Stimulated activated CD8-positive, alpha-beta memory T cell treated with anti-CD3 and anti-CD28 coated beads, Interleukin-7, amount 100 ng/mL, for 4 hours (primary cell): ENCODE results near the gene PLXNA2.

Source experiments
- DNase-seq, 2 donors: peaks; one replicate each; pipeline ENCODE4 v3.0.0-alpha.2; 2020; ENCODE audit warnings: low read depth in 2 of 2

The PLXNA2 gene

GRCh38 chr1:207998691-207999090 is 245.5 kb downstream of the PLXNA2 start:
- DNase-seq = no peak

- no peak for DNase-seq
Observed at GRCh38 chr1:207997486-207998268, 246.5 kb downstream of the PLXNA2 start.

DNA sequence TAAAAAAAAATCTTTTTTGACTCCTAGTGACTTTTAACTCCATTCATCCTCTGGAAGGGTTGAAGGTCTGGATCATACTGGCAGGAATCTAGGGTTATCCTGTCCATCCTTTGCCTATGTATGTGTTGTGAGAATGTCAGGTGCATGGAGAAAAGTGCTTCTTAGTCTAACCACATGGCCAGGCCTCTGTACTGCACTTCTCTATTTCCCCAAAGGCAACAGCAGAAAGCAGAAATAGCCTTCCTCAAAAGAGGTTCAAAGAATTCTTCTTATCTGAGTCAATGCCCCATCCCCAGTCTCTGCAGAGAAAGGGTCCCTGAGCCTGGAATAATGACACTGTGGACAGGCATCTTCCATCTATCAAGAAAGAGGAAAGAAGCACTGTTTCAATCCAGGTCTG is 247.5 kb downstream of the PLXNA2 start:
- DNase-seq = no peak

DNA sequence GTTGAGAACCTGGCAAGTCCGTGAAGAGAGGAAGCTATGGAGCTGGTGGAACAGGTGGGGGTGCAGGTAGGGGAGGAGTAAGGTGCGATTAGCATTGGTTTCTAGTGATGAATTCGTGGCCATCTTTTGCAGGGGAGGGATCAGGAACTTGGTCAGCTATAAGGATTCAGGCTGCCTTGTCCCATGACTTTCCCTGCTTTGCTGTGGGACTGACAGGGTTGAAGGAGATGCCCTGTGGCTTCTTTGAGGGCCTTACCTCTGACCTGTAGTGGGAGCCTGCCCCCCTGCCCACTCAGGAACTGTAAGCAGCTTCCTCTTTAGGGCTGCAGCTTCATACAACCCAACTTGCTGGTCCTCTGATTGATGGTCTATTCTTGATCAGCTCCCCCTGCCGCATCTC is 248.6 kb downstream of the PLXNA2 start:
- no peak for DNase-seq

DNA sequence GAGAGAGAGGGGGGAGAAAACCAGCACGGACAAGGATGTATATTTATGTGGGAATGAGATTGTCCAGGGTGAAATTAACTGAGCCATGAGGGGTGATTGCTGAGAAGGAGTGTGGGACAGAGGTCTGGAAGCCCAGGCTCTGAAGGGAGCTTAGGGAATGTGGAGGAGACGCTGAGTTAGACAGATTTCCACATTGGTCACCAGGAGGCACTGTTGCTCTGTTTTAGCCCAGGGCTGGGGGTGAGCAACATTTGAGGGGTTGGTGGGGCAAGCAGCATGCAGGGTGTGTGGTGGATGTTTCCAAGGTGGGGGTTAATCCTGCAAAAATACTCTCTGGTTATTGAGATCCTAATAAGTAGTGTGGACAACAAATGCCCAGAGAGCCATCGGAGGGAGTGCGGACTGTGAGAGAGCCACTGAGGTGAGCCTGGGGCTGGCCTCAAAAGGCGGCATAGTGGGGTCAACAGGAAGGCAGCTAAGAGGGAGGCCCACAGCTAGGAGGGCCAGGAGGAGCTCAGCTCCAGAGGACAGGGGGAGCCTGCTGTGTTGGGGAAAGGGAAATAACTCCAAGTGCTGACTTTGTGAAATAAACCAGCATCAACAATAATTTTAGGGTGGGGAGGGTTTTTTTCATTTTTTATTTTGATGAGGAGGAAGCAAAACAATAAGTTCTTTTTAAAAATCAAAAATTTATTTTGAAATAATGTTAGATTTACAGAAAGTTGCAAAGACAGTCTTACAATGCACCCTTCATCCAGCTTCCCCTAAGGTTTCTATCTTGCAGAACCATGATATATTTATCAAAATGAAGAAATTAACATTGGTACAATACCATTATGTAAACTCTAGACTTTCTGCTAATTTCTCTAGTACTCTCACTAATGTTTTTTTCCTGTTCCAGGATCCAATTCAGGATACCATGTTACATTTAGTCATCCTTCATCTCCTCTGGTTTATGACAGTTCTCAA is 250.4 kb downstream of the PLXNA2 start:
- no peak for DNase-seq

DNA sequence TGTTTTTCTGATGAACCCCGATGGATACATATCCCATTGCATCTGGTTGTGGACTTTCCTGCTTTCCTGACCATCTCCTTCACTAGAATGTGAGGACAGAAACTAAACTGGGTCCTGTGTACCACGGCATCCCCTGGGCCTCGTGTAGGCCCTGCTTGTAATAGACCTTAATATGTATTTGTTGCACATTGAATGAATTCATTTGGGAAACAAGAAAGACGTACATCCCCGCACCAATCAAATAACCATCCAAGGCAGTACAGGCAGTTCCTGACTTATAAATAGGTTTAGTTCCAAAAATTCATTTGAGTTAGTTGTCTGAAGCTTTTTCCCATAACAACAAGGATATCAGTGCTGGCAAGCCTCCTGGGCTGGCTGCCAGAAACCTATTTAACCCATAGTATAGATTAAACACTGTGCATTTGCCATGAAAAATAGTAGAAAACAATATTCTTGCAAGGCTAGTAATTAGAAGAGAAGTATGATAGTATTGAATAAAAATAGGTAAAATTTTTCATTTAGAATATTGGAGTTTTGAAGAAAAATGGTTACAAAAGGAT is 251.4 kb downstream of the PLXNA2 start:
- no peak for DNase-seq

- no peak for DNase-seq
Observed at GRCh38 chr1:207991583-207992026, 252.6 kb downstream of the PLXNA2 start.

- DNase-seq = no peak
Observed at GRCh38 chr1:207990876-207991582, 253.2 kb downstream of the PLXNA2 start.

DNA sequence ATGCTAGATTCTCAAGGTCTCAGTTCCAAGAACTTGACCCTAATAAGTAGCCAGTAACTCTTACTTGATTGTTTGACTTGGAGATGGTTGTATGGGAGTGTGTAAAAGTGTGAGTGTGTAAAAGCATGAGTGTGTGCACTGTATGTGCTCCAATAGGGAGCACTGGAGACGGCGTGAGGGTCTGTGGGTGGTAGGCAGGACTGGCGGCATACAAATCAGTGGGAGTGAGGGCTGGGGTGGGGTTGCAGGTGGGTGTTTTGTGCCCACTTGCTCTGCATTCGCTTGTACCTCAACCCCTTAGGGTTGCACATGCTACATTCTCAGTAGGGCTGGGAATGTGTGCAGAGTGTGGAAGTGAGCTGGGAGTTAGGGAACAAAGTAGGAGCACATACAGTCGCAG is 253.7 kb downstream of the PLXNA2 start:
- DNase-seq = no peak

DNA sequence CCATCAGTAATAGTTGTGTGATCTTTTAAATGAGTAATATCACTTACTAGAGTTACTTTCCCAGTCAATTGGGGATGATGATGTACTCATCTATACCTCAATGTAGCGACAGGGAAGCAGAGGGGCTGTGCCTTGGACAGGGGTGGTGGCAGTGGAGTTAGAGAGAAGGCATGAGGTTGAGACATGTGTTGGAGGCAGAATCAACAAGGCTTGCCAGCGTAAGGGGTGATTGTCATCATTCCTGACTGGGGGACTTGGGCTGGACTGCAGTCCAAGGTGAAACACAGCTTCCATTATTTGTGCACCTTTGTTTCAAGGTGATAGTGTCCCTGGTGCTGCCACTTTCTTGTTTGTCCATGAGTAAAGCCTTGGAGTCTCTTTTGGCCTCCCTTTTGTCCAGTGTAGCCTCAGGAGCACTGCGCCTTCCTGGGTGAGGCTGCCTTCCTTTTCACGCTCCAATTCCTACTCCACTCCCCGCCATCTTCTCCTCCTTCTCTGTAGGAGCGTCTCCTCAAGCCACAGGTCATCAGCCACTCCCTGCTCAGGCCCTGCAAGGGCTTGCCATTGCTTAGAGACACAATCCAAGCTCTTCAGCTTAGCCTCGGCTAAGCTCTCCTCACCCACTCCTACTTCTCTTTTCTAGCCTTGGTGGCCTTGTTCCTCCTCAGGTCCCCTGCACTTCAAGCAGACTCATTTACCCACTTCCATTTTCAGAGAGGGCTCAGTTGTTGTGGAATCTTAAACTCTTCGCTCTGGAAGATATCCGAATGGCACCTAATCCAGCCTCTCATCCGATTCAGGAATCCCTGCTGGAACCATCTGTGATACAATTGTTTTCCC is 255.6 kb downstream of the PLXNA2 start:
- DNase-seq = no peak

DNA sequence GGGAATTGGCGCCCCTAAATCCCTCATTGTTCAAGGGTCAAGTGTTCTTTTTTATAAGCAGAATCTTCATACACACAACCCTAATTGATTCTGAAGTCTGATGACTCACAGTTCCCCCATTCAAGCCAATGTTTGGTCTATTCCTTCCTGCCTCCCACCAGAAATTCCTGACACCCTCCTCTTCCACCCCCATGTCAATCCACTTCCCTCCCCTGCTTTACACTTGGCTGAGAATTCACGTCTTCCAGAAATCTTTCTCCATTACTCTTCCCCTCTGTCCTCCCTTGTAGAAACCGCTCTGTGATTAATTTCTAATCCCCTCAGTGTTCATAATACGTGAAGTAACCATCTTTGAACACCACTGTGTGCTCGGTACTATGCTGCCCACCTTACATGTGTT is 257.0 kb downstream of the PLXNA2 start:
- no peak for DNase-seq

DNA sequence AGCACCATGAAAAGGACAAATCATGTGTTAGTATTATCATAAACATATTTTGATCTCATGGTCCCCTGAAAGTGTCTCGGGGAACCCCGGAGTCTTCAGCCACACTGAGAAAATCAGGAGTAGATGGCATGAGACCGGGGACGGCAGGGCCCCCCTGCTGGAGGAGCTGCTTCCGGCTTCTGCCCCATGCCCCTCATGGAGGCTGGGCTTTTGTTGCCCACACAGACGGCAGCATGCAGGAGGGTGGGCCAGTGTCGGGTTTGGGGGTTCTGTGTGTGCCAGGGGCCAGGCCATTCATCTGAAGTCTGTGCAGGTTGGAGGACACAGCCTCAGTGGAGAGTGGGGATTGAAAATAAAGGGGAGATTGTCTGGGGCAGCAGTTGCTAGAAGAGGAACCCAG is 258.2 kb downstream of the PLXNA2 start:
- no peak for DNase-seq

- DNase-seq = no peak
Observed at GRCh38 chr1:207984831-207985572, 259.2 kb downstream of the PLXNA2 start.

DNA sequence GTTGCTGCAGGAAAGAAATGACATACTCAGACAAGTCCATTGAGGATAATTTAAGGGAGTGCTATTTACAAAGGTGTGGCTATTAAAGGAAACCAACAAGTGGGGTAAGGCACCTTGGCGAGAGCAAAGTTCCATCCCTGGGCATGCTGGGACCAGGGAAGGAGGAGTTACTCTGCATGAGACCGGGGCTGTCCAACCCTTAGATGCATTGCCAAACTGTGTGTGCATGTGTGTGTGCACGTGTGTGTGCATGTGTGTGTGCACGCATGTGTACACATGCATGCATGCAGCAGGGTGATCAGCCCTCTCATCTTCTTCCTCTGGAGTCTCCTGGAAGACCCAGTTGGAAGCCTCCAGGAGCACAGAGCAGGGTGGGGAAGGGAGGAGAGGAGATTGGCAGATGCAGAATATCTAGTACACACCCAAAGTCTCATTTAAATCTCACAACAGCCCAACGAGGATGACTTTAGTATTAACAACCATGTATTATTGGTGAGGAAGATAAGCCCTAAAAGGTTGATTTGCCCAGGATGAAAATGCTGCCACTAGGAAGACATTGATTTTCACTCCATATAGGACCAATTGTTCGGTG is 261.0 kb downstream of the PLXNA2 start:
- DNase-seq = no peak

DNA sequence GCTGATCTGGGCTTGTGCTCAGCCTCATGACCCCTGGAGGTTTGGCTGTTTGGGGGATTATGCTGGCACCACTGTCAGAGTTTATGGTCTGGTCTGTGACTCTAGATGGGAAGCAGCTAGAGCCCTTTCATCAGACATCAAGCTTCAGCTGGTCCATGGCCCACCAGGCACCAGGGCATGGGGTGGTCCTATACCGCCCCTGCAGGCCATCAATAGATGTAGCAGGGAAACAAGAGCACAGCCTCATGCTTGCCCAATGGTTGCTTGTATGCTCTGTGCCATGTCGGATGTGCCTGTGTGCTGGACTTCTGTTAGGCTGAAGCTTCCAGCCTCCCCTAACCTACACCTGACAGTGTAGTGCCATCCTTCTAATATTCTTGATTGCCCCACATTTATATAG is 262.2 kb downstream of the PLXNA2 start:
- no peak for DNase-seq

GRCh38 chr1:207978441-207978840 is 265.7 kb downstream of the PLXNA2 start:
- no peak for DNase-seq

DNA sequence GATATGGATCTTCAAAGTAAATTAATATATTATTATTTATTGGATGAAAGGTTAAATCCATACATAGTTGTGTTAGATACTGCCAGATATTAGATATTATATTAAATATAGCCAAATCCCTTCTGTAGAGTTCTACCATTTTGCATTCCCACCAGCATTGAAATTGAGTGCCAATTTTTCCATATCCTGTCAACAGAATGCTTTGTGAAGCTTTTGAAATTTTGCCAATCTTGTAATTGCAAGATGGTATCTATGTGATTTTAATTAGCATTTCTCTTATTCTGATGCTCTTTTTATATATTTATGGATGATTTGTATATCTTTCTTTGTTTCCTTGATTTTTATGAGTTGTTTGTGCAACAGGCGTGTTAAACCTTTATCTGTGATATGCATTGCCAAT is 266.3 kb downstream of the PLXNA2 start:
- no peak for DNase-seq

GRCh38 chr1:207973898-207974568 is 270.2 kb downstream of the PLXNA2 start:
- DNase-seq = no peak

DNA sequence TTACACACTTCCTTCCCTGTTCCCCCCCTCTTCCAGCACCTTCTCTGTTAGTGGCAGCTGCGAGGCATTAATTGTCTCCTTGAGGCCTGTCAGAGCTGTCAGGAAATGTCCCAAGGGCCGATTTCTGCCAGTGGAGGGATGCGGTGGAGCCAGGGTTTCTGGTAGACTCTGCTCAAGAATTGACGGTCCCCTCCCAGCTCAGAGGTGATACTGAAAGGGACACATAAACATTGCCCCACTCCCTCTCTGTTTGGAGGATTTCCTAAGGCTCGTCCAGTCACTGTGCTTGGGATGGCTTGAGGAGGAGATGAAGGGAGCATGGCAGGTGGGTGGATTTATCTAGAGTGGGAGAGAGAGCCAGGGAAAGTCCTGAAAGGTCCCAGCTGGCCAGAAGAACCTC is 271.8 kb downstream of the PLXNA2 start:
- DNase-seq = no peak
